NCI-H526 (cell line): ENCODE data around the gene S100G.

Experiments used
- DNase-seq, 2 experiments: peaks; one replicate each; lab custom pipeline; 2025; lab: John Stamatoyannopoulos, UW

The S100G gene

DNA sequence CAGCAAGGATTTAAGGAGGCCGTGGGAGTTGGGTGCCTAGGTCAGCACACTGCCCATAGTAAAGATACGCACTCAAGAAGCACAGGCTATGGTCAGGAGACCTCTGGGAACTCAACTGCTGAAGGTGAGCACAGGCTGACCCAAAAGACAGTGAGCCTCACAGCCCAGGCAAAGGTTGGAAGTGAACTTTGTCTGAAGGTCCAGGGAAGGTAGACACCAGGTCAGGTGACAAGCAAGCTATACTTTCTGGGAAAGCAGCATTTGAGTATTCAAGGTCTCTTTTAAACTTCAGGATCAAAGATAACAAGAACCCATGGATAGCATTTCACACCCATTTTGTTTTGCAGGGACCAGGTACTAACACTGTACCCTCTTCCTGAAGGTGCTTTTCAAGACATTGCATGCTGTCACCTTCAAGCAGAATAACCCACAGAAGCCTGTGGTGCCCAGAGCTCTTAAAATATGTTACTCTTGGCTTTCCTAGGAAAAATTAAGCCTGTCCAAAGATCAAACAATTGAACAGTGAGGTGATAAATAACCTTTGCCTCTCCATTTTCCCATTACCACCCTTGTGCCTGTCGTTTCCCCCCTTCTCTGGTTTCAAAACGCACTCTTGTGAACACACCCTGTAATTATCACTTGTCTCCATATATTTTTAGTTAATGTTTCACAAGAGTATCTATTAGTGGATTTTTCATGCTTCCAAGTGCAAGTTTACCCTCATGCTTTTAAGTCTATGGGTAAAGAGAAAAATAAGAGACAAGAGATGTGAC is 3.4 kb upstream of the S100G start:
- DNase-seq = no peak

DNA sequence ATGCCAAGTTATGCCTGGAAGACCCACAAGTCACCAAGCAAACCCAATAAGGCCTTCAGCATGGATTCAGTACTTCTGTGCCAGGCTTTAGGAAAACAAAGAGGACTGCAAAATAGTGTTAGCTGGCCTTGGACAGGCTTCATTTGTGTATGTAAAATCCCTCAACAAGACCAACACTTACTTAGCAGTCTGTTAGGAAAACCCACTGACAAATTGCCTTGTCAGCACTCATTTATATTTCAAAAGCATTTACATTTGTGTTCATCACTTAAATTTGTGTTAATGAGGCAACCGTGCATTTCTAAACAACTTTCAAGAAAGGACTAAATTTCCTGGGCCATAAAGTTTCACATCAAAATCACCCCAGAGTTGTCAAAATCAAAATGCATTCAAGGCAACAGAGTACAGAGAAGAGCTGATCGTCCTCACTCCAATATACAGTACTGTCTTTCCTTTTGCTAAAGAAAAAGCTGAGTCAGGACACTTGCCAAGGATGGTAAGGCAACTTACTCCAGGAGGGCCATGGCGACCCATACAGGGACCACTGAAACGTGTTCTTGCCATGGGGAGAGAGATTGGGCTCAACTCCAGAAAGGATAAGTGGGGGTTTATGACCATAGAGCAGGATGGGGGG is 1.6 kb downstream of the S100G start:
- DNase-seq = no peak

GRCh38 chrX:16653424-16653823 is 3.5 kb downstream of the S100G start:
- DNase-seq = no peak

- no peak for DNase-seq
These were observed 4.1 kb downstream of the S100G start for GRCh38 chrX:16654093-16654492.

- DNase-seq = no peak
These were observed 8.3 kb downstream of the S100G start for GRCh38 chrX:16658284-16658683.

- DNase-seq = no peak
These were observed 9.4 kb downstream of the S100G start for GRCh38 chrX:16659321-16659720.

GRCh38 chrX:16661495-16661894 is 11.5 kb downstream of the S100G start:
- no peak for DNase-seq

GRCh38 chrX:16662402-16662801 is 12.4 kb downstream of the S100G start:
- no peak for DNase-seq

- DNase-seq = no peak
These were observed 14.1 kb downstream of the S100G start for GRCh38 chrX:16664074-16664473.

GRCh38 chrX:16664626-16665025 is 14.7 kb downstream of the S100G start:
- DNase-seq = no peak

DNA sequence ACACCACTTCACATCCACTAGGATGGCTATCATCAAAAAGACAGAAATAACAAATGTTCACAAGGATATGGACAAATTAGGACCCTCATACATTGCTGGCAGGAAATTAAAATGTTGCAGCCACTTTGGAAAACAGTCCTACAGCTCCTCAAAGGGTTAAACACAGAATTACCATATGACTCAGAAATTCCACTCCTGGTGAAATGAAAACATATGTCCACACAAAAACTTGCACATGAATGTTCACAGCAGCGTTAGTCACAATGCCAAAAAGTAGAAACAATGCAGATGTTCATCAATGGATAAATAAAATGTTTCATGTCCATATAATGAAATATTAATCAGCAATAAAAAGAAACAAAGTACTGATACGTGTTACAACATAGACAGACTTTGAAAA is 15.1 kb downstream of the S100G start:
- DNase-seq = no peak

- no peak for DNase-seq
These were observed 16.6 kb downstream of the S100G start for GRCh38 chrX:16666541-16666940.

- peak; percentile 29 to 62 for DNase-seq
These were observed 21.0 kb downstream of the S100G start for GRCh38 chrX:16671005-16671404.

DNA sequence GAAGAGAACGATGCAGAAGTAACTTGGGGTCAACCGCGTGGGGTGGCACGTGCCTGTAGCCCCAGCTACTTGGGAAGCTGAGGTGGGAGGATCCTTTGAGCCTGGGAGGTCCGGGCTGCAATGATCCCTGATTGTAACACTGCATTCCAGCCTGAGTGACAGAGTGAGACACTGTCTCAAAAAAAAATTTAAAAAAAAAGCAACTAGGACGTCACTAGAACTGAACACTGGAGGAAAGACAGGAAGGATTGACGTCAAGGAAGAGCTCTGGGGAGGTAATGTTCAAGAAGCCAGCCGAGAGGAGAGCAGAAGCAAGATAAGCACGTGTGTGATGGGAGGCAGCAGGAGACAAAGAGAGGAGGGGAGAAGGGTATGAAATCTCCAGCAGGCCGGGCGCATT is 28.7 kb downstream of the S100G start:
- DNase-seq = no peak

DNA sequence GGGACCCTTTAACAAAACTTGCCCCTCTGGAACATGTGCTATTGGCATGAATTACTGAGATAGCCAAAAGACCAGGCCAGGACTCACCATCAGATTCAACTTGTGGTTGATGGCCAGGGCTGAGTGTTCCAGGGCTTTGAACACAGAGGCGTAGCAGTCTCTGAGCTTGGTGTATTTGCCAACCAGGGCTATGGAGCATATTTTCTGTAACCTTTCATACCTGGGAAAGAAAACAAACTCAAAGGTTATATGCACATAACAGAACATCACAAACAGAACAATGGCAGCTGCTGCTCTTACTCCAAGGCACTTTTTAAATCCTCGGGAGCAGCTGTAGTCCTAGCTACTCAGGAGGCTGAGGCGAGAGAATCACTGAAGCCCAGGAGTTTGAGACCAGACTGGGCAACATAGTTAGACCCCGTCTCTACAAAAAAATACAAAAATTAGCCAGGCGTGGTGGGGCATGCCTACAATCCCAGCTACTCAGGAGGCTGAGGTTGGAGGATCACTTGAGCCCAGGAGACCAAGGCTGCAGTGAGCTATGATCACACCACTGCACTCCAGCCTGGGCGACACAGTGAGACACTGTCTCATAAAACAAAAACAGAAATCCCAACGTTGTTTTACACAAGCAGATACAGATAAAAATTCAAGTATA is 33.2 kb downstream of the S100G start:
- no peak for DNase-seq

DNA sequence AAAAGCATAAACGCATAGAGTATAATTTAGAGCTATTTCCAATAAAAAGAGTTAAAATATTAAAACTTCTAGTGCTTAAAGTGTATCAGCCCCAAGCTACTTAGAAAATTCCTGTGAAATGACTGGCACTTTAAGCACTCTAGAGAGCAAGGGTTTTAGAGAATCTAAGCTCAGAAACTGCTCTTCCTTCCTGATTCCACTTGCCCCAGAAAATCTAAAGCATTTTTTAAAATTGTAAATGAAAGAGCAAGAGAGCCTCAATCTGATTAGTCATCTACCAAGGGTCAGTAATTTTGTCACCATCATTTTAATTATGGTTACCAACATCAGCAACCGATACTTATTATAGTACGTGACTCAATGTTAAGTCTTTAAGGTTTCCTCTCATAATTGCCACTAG is 37.6 kb downstream of the S100G start:
- no peak for DNase-seq

DNA sequence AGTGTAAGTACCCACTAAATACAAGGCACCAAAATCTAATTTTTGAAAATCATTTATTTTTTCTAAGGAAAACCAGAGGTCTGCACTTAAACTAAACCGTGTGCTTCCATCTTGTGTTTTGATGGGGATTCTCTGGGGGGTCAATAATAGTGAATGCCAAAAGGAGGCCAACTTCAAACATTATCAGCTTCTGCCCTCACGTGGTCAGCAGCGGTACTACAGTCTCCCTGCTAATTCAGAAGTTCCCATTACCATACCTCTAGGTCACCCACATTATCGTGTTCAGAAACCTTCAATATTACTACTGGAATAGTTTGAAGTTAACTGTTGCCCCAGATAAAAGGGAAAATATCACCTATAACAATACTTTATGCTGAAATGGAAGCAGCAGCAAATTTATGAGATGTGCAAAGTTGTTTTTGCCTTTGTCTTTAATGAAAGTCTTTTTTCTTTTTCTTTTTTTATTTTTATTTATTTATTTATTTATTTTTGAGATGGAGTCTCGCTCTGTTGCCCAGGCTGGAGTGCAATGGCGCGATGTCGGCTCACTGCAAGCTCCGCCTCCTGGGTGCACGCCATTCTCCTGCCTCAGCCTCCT is 45.2 kb downstream of the S100G start:
- DNase-seq = peak in 1 of 2 experiments; percentile 68

DNA sequence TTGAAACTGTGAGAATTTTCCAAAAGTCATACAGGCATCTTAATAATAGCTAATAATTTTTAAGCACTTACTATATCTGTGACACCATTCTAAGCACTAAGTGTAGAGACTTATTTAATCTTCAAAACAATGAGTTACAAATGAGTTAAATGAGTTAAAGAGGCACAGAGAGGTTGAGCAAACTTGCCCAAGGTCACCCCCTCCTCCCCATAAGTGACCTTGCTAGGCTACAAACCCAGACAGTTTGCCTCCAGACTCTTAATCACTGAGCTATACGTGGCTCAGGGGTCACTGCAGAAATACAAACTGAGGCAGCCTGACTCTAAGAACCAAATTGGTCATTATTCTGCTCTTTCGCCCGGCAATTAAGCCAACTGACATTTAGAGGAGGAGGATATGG is 47.0 kb downstream of the S100G start:
- DNase-seq = no peak

- DNase-seq = no peak
These were observed 49.4 kb downstream of the S100G start for GRCh38 chrX:16699389-16699788.

- DNase-seq = no peak
These were observed 50.8 kb downstream of the S100G start for GRCh38 chrX:16700734-16701133.

DNA sequence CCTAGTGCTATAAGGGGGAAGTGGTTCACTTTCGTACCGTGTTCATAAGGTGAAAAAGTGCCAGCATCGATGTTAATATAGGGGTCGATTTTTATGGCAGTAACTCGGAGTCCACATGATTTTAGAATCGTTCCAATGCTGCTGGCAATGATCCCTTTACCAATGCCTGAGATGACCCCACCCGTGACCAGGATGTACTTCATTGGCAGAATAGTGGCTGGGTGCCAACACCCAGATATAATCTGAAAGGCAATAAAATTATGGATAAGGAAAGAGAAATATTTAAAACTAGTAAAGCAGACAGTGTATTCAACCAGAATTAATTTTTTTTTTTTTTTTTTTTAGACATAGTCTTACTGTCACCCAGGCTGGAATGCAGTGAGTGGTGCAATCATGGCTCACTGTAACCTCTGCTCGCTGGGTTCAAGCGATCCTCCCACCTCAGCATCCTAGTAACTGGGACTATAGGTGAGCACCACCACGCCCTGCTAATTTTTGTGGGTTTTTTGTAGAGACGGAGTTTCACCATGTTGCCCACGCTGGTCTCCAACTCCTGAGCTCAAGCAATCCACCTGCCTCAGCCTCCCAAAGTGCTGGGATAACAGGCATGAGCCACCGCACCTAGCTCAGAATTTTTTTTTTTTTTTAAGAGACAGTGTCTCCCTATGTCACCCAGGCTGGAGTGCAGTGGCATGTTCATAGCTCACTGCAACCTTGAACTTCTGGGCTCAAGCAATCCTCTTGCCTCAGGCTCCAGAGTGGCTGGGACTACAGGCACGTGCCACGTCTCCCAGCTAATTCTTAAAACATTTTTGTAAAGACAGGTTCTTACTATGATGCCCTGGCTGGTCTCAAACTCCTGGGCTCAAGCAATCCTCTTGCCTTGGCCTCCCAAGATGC is 53.0 kb downstream of the S100G start:
- DNase-seq = no peak
